ENCODE data around the gene IARS1.

The IARS1 gene

DNA sequence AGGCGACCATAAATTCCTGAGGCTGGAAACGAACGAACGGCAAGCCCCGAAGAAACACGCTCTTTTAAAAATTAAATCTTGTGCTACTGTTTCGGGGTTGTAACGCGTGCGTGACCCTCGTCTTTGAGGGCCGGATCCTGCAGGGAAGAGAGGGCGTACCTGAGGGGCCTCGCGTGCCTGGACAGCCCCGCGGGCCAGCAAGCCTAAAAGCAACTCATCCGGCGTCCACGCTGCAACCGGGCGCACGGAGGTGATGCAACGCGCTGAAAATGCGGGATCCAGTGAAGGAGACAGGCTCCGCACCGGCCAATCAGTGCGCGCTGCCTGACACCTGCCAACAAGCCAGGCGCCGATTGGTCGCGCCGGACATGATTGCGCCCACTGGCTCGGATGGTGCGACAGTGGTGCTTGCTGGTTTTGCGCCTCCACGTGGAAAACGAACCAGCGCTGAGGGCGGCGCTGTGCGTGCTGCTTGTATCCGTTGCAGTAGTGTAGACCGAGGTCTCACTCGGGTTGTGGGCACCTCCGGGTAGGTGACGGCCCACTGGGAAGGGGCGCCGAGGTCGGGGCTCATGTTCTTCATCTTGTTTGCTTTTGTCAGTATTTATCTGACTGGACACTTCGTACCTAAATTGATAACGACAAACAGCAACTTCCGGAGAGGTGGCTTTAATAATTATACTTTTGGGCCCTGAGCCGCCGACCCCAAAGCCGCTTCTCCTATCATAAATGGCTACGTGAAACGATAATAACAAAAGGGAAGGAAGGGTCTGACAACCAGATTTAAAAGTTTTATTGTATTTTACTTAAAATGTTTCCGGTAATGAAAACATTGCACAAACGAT, at the start of gene IARS1:
Gene IARS1 (minus strand): TSS at position 246 of the 845 bp plus-strand sequence. CDS start 4,278 bp downstream, outside the sequence.
- peaks cover 15% of the 10 kb centered on the region; the same call in 1 of the 2 replicates for H4K20me1 ChIP-seq (ENCODE audit: control insufficient read depth, insufficient read depth, low read depth, low read length)
- H3K27ac ChIP-seq (ENCODE audit: low read depth, low read length): peak within 1 kb of the TSS; percentile 88
- peaks cover 65% of the 10 kb centered on the region for H3K4me1 ChIP-seq (ENCODE audit: control insufficient read depth, low read length)
- peak within 1 kb of the TSS; percentile 83 for H3K4me2 ChIP-seq (ENCODE audit: low read length)
- TF ChIP-seq EZH2phosphoT487 (IDR thresholded peaks at IDR 0.05; ENCODE audit: borderline replicate concordance, low read length): no peak
- TF ChIP-seq, protein P1, sequence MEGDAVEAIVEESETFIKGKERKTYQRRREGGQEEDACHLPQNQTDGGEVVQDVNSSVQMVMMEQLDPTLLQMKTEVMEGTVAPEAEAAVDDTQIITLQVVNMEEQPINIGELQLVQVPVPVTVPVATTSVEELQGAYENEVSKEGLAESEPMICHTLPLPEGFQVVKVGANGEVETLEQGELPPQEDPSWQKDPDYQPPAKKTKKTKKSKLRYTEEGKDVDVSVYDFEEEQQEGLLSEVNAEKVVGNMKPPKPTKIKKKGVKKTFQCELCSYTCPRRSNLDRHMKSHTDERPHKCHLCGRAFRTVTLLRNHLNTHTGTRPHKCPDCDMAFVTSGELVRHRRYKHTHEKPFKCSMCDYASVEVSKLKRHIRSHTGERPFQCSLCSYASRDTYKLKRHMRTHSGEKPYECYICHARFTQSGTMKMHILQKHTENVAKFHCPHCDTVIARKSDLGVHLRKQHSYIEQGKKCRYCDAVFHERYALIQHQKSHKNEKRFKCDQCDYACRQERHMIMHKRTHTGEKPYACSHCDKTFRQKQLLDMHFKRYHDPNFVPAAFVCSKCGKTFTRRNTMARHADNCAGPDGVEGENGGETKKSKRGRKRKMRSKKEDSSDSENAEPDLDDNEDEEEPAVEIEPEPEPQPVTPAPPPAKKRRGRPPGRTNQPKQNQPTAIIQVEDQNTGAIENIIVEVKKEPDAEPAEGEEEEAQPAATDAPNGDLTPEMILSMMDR (IDR thresholded peaks at IDR 0.05; ENCODE audit: low read depth, low read length, poor library complexity, severe bottlenecking): peak; percentile 46
- H3K79me2 ChIP-seq (ENCODE audit: control insufficient read depth, low read length): peaks cover 71% of the 10 kb centered on the region
- H3K27me3 ChIP-seq (ENCODE audit: control insufficient read depth, low read length): no peaks in the 10 kb centered on the region
- H3F3A ChIP-seq (ENCODE audit: control insufficient read depth, insufficient read depth): peaks cover 29% of the 10 kb centered on the region
- H3K4me3 ChIP-seq (ENCODE audit: low read length): peak within 1 kb of the TSS; percentile 80
- H3K9me2 ChIP-seq (replicated peaks; ENCODE audit: control insufficient read depth, low read length): no peaks in the 10 kb centered on the region
- H3K36me3 ChIP-seq (ENCODE audit: control insufficient read depth, low read length): peaks cover 82% of the 10 kb centered on the region
- no peaks in the 10 kb centered on the region for H3K9me3 ChIP-seq (ENCODE audit: control insufficient read depth, insufficient read depth, low read length)

DNA sequence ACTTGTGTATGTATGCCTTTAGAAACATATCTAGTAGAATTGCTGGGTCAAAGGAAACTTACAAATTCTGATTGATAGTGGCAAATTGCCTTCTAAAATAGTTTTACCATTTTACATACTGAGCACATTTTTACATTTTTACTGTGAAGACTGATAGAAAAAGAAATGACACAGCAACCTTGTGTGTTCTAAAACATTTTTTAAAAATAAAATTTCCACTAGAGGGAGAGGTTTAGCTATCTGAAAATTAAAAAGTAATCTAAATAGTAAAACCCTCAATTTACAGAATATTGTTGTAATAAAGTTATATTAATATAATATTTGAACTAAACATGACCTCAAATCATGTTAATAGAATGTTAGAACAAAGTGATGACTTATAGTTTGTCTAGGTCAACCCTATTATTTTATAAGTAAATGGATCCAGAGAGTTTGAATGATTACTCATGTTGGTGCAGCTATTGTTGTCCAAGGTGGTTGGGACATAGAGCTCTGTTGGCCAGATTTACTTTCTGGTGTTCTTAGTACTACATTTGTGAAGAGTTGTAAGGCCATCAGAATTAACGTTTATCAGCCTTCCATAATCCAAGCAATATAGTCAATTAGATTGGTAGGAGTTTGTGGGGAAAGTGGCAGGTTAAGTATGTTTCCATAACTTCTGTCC, 49.5 kb upstream of the IARS1 start:
- H3K4me2 ChIP-seq (ENCODE audit: low read length): no peak overlapping the region
- peaks cover 56% of the 10 kb centered on the region for H3K36me3 ChIP-seq (ENCODE audit: control insufficient read depth, low read length)
- no peak for TF ChIP-seq EZH2phosphoT487 (IDR thresholded peaks at IDR 0.05; ENCODE audit: borderline replicate concordance, low read length)
- TF ChIP-seq, protein P1 (IDR thresholded peaks at IDR 0.05; ENCODE audit: low read depth, low read length, poor library complexity, severe bottlenecking): no peak
- no peaks in the 10 kb centered on the region for H3K9me2 ChIP-seq (replicated peaks; ENCODE audit: control insufficient read depth, low read length)
- no peaks in the 10 kb centered on the region for H3K79me2 ChIP-seq (ENCODE audit: control insufficient read depth, low read length)
- H3K4me3 ChIP-seq (ENCODE audit: low read length): no peak overlapping the region
- no peaks in the 10 kb centered on the region for H3F3A ChIP-seq (ENCODE audit: control insufficient read depth, insufficient read depth)
- no peaks in the 10 kb centered on the region for H3K27me3 ChIP-seq (ENCODE audit: control insufficient read depth, low read length)
- H3K27ac ChIP-seq (ENCODE audit: low read depth, low read length): no peak overlapping the region
- H3K4me1 ChIP-seq (ENCODE audit: control insufficient read depth, low read length): no peaks in the 10 kb centered on the region
- no peaks in the 10 kb centered on the region for H4K20me1 ChIP-seq (ENCODE audit: control insufficient read depth, insufficient read depth, low read depth, low read length)
- peaks cover 8% of the 10 kb centered on the region; the same call in 1 of the 2 replicates for H3K9me3 ChIP-seq (ENCODE audit: control insufficient read depth, insufficient read depth, low read length)

DNA sequence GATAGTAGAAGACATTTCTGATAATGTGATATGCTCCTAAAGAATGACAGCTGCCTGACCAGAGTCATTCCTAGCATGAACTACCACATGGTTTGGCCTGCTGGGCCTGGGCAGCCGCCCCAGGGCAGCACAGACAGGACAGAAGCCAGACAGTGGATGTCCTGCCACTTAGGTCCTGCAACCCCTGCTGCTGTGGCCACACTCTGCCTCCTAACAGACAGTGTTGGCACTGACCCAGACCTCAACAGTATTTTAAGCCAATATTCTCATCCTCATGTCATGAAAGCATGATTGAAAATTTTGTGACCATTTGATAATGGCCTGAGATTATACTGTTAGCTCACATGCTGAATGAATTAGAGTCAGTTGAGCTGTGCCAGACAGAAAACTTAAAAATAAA, 48.1 kb upstream of the IARS1 start:
- H3K36me3 ChIP-seq (ENCODE audit: control insufficient read depth, low read length): peaks cover 63% of the 10 kb centered on the region

More for the DNA sequence above, 48.1 kb upstream of the IARS1 start:
- Histone ChIP-seq H3K79me2 (ENCODE audit: control insufficient read depth, low read length) (no peaks in the 10 kb centered on the region), H3K27ac (ENCODE audit: low read depth, low read length) (no peak overlapping the region), H3K4me3 (ENCODE audit: low read length) (no peak overlapping the region), H3K4me1 (ENCODE audit: control insufficient read depth, low read length) (no peaks in the 10 kb centered on the region), H3F3A (ENCODE audit: control insufficient read depth, insufficient read depth) (no peaks in the 10 kb centered on the region), H3K27me3 (ENCODE audit: control insufficient read depth, low read length) (no peaks in the 10 kb centered on the region), H3K4me2 (ENCODE audit: low read length) (no peak overlapping the region), H3K9me2 (replicated peaks; ENCODE audit: control insufficient read depth, low read length) (no peaks in the 10 kb centered on the region), H3K9me3 (ENCODE audit: control insufficient read depth, insufficient read depth, low read length) (peaks cover 8% of the 10 kb centered on the region; the same call in 1 of the 2 replicates), H4K20me1 (ENCODE audit: control insufficient read depth, insufficient read depth, low read depth, low read length) (no peaks in the 10 kb centered on the region)
- TF ChIP-seq, protein P1 (IDR thresholded peaks at IDR 0.05; ENCODE audit: low read depth, low read length, poor library complexity, severe bottlenecking): no peak
- TF ChIP-seq EZH2phosphoT487 (IDR thresholded peaks at IDR 0.05; ENCODE audit: borderline replicate concordance, low read length): no peak

All from DOHH2 (cell line).